Thoracic aorta (tissue), 2 donors: Measurements from ENCODE around the gene CNTNAP2. TPM values are rescaled to one million over a fixed set of nuclear protein-coding genes. Genes with fewer than 3 reads are reported as not detected.

ENCODE experiments used
- ATAC-seq: fragments of 150-250 bp; one replicate; pipeline ENCODE4 v1.8.0; 2017; ENCODE audit warnings: low read depth; ENCODE audit not compliant: insufficient number of reproducible peaks, low FRiP score
- DNase-seq: peaks from one replicate; pipeline ENCODE4 v3.0.0-alpha.2; 2020; ENCODE audit warnings: low spot score
- H3K27ac ChIP-seq, 2 donors: fragments of 200-600 bp; sonication (generic); 1 replicate in 1 of 2; 2 replicates in 1 of 2; pipeline ENCODE4 v1.5.1; 2016; ENCODE audit warnings: mild to moderate bottlenecking in 2 of 2, moderate library complexity in 2 of 2
- H3K27me3 ChIP-seq: fragments of 200-600 bp; sonication (generic); replicated peaks from 2 replicates; pipeline ENCODE4 v1.6.0; 2016; ENCODE audit warnings: mild to moderate bottlenecking; ENCODE audit not compliant: insufficient read depth
- H3K36me3 ChIP-seq: fragments of 200-600 bp; sonication (generic); one replicate; pipeline ENCODE4 v1.5.1; 2016
- H3K4me1 ChIP-seq, 2 donors: fragments of 200-600 bp; sonication (generic); 1 replicate in 1 of 2; 2 replicates in 1 of 2; pipeline versions ENCODE4 v1.5.1 to v1.6.0; 2016; ENCODE audit warnings: low read depth in 2 of 2, mild to moderate bottlenecking in 1 of 2; ENCODE audit not compliant: control insufficient read depth in 1 of 2
- H3K4me3 ChIP-seq: fragments of 200-600 bp; sonication (generic); 2 replicates; pipeline ENCODE4 v1.5.1; 2016; ENCODE audit warnings: mild to moderate bottlenecking
- H3K9me3 ChIP-seq: fragments of 200-600 bp; sonication (generic); 2 replicates; pipeline ENCODE4 v1.5.1; 2016
- total RNA-seq, 2 donors: library from RNA; depleted of rRNA; stranded (reverse); fragments of >200 nt; gene quantifications; one replicate each; pipeline versions ENCODE4 v1.1.0 to v1.2.3, GENCODE V29; 2016
- TF ChIP-seq, protein P1 (sequence below): fragments of 200-600 bp; sonication (generic); IDR thresholded peaks from one replicate; pipeline ENCODE4 v1.5.1; 2019; ENCODE audit warnings: antibody characterized with exemption

CNTNAP2 gene
- total RNA-seq, 2 donors from 2014 or later = not detected

DNA sequence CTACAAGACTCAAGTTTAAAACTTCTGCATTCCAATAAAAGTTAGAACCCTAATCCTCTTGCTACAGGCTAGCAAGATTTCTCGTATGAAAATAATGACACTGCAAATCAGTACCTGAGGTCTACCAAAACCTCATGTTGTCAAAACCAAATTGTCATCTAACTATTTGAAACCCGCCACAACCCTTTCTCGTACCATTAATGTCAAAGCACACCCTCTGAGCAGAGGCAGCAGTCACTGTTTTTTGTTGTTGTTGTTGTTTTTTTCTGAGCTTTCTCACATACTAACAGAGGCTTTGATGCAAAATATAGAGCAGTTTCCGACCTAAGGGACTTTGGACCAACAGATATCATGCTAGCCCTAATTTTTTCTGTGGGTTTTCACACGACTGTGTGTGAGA, 1910.1 kb downstream of the CNTNAP2 start:
- no peak for ATAC-seq
- H3K4me1 ChIP-seq = no peaks in the 10 kb centered on the region

DNA sequence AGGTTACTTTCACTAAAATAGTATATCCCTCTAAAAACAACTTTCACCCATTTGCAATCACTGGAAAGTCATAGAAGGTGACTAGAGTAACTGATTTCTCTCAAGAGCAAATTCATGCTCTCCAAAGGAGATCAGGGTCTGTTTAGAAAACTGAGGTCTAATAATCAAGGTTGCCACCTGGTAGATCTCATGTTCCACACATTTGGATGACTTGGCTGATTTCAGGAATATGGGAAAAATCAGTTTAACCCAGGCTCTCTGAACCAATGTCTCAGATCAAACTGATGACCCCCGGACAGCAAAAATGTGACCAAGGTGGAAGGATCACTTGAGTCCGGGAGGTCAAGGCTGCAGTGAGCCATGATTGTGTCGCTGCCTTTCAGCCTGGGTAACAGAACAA, 1911.6 kb downstream of the CNTNAP2 start:
- TF ChIP-seq, protein P1, sequence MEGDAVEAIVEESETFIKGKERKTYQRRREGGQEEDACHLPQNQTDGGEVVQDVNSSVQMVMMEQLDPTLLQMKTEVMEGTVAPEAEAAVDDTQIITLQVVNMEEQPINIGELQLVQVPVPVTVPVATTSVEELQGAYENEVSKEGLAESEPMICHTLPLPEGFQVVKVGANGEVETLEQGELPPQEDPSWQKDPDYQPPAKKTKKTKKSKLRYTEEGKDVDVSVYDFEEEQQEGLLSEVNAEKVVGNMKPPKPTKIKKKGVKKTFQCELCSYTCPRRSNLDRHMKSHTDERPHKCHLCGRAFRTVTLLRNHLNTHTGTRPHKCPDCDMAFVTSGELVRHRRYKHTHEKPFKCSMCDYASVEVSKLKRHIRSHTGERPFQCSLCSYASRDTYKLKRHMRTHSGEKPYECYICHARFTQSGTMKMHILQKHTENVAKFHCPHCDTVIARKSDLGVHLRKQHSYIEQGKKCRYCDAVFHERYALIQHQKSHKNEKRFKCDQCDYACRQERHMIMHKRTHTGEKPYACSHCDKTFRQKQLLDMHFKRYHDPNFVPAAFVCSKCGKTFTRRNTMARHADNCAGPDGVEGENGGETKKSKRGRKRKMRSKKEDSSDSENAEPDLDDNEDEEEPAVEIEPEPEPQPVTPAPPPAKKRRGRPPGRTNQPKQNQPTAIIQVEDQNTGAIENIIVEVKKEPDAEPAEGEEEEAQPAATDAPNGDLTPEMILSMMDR = no peak
- no peak overlapping the region for H3K4me3 ChIP-seq
- H3K4me1 ChIP-seq = no peaks in the 10 kb centered on the region
- no peaks in the 10 kb centered on the region for H3K36me3 ChIP-seq
- H3K27me3 ChIP-seq = no peaks in the 10 kb centered on the region
- no peaks in the 10 kb centered on the region for H3K9me3 ChIP-seq
- no peak for DNase-seq
- H3K27ac ChIP-seq = no peak overlapping the region
- ATAC-seq = no peak

More for the DNA sequence above, 1910.1 kb downstream of the CNTNAP2 start:
- no peak for DNase-seq
- Histone ChIP-seq H3K9me3 (no peaks in the 10 kb centered on the region), H3K27ac (no peak overlapping the region), H3K36me3 (no peaks in the 10 kb centered on the region), H3K4me3 (no peak overlapping the region), H3K27me3 (no peaks in the 10 kb centered on the region)
- TF ChIP-seq, protein P1 = no peak

DNA sequence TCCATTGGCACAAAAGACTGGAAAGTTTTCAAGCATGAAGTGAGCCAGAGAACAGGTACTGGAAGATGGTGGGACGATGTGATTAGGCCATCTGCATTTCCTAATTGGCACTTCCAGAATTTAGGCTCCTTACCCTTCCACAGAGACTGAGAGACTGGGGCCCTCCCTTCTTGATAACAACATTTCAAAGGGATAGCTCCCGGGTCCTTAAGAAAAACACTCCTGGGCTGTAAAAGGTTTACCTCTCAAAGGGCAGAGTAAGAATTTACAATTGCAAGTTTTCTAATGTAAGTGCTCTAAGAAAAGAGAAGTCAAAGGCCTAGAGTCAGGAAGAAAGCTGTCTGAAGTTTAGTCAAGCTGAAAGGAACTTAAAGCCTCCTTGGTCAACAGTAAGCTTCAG, 1914.4 kb downstream of the CNTNAP2 start:
- H3K4me3 ChIP-seq = no peak overlapping the region
- TF ChIP-seq, protein P1 = no peak
- ATAC-seq (no peak), DNase-seq (no peak)
- H3K27me3 ChIP-seq = no peaks in the 10 kb centered on the region
- no peaks in the 10 kb centered on the region for H3K9me3 ChIP-seq
- no peaks in the 10 kb centered on the region for H3K4me1 ChIP-seq
- H3K36me3 ChIP-seq = no peaks in the 10 kb centered on the region
- no peak overlapping the region for H3K27ac ChIP-seq

DNA sequence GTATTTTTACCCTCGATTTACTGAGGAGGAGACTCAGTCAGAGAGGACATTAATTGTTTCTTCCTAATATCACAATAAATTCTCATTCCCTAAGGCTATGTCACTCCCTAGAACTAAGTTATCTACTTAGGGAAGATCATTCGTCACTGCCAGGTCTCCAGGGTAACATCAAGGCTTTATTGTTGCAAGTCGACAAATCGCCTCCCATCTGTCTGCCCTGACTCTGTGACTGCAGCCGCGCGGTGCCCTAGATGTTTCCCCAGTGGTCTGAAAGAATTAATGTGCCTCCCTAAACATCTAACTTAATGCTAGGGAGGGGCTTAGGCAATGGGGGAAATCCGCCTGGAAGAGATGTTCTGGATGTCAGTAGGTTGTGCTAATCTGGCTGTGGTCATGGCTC, 1915.2 kb downstream of the CNTNAP2 start:
- H3K4me3 ChIP-seq = no peak overlapping the region
- H3K27ac ChIP-seq = no peak overlapping the region
- H3K27me3 ChIP-seq = no peaks in the 10 kb centered on the region
- H3K9me3 ChIP-seq = no peaks in the 10 kb centered on the region
- ATAC-seq (no peak), DNase-seq (no peak)
- TF ChIP-seq, protein P1 = no peak
- no peaks in the 10 kb centered on the region for H3K4me1 ChIP-seq
- no peaks in the 10 kb centered on the region for H3K36me3 ChIP-seq

DNA sequence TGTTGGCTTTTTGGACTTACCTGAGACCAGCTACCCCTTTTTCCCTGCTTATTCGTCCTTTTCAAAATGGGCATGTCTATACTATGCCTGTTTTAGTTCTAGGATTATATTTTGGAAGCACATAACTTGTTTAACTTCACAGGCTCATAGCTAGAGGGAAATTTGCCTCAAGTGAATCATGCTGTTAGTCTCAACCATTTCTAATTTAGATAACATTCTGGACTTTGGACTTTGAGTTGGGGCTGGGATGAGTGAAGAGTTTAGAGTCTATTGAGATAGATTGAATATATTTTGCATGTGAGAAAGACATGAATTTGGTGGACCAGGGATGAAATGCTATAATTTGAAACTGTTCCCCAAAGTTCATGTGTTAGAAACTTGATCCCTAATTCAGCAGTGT, 1919.3 kb downstream of the CNTNAP2 start:
- no peak overlapping the region for H3K4me3 ChIP-seq
- no peak overlapping the region for H3K27ac ChIP-seq
- no peaks in the 10 kb centered on the region for H3K27me3 ChIP-seq
- TF ChIP-seq, protein P1 = no peak
- peaks cover 0 to 15% of the 10 kb centered on the region in 2 donors for H3K4me1 ChIP-seq
- H3K36me3 ChIP-seq = no peaks in the 10 kb centered on the region
- ATAC-seq (no peak), DNase-seq (no peak)
- H3K9me3 ChIP-seq = no peaks in the 10 kb centered on the region
